Activated T-cell treated with anti-CD3 and anti-CD28 coated beads, Interleukin-2, amount 50 U/mL, for 72 hours (primary cell): ENCODE data around the gene KCTD3. TPM values are rescaled to one million over a fixed set of nuclear protein-coding genes. Genes with fewer than 3 reads are reported as not detected.

Experiments
- ATAC-seq, 2 donors: fragments of 150-1000 bp; cut with Tn5 transposase; replicated peaks in 1 of 2; 2 replicates each; pipeline ENCODE4 v1.10.0; 2021; ENCODE audit warnings: moderate library complexity in 2 of 2, mild to moderate bottlenecking in 1 of 2
- DNase-seq, 2 donors: peaks; one replicate each; pipeline ENCODE4 v3.0.0; 2021 to 2022; ENCODE audit warnings: mixed read lengths in 1 of 2
- H3K27ac Mint-ChIP-seq: one replicate; pipeline ENCODE4 v1.8.0; 2022; ENCODE audit warnings: mild to moderate bottlenecking, moderate library complexity, mixed read lengths
- H3K27me3 Mint-ChIP-seq: one replicate; pipeline ENCODE4 v1.8.0; 2022; ENCODE audit warnings: low read depth, mixed read lengths
- H3K36me3 Mint-ChIP-seq, 2 donors: one replicate each; pipeline ENCODE4 v1.8.0; 2022; ENCODE audit warnings: mixed read lengths in 2 of 2, mild to moderate bottlenecking in 1 of 2; ENCODE audit not compliant: insufficient read depth in 2 of 2
- H3K4me1 Mint-ChIP-seq: one replicate; pipeline ENCODE4 v1.8.0; 2022; ENCODE audit warnings: low read depth, mixed read lengths
- H3K4me3 Mint-ChIP-seq, 2 donors: one replicate each; pipeline ENCODE4 v1.8.0; 2022; ENCODE audit warnings: mild to moderate bottlenecking in 2 of 2, mixed read lengths in 2 of 2, moderate library complexity in 2 of 2
- H3K9me3 Mint-ChIP-seq, 2 donors: one replicate each; pipeline ENCODE4 v1.8.0; 2022; ENCODE audit warnings: mixed read lengths in 2 of 2
- total RNA-seq, 2 donors: library from RNA; stranded (reverse); gene quantifications; one replicate each; pipeline ENCODE4 v1.2.3, GENCODE V29; 2022

Gene KCTD3
- total RNA-seq, 2 donors from 2014 or later: 4.5 to 4.7 TPM

DNA sequence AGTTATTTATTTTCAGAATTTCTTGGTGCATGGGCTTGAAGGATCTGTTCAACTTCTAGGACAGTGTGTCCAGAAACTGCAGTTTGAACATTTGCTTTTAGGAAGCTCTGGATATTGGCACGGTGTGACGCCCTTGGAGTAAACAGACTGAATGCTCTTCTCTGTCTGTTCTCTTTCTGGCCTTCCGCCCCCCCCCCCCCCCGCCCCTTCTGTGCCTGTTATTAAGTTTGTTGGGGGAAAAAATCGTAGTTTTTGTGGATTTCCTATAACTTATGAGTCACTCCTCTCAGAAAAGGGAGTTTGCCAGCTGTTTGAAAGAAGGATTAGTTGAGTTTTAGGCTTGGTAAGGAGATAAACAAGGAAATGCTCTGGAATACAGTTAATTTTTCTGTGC, 1.2 kb downstream of the KCTD3 start:
- no peak for DNase-seq
- H3K4me1 Mint-ChIP-seq: peaks cover 26% of the 10 kb centered on the region
- peaks cover 1 to 3% of the 10 kb centered on the region in 2 donors for H3K36me3 Mint-ChIP-seq
- no peaks in the 10 kb centered on the region for H3K9me3 Mint-ChIP-seq
- peak overlapping the region; percentile 24 for H3K27ac Mint-ChIP-seq
- no peaks in the 10 kb centered on the region for H3K27me3 Mint-ChIP-seq
- ATAC-seq: no peak
- peak overlapping the region; percentile 86 to 93 for H3K4me3 Mint-ChIP-seq

DNA sequence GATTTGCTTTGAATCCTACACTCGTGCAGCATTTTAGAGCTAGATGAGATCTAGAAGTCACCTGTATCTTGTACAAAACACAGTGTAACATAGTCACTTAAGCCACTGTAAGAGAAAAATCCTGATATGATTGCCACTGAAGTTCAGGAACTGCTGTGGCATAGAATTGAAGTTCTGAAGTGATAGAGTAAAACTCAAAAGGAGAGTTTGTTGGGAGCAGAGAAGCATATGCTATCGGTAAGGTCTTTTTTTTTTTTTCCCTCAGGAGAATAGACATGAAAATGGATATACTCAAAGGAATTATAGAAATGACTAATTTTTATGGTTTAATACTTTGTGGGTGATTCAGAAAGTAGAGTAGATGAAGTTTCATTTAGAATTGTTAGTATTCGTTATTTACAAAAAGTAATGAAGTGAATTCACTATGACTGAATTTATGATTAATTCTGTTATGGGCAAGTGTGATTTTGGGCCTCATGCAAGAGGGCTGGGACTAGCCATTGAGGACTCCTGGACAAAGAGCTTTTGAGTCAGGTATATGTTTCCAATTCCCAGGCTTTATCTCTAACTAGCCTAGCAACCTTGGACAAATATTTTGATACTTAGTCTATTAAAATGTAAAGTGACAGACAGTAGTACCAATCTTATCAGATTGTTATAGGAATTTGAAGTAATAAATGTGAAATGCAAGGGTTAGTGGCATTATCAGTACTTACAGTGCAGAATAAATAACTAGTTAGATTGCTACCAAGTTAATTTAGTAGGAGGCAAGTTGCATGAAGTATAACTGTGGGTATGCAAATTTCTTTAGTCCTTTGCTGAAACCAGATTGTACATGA, 3.1 kb downstream of the KCTD3 start:
- no peak overlapping the region for H3K27ac Mint-ChIP-seq
- DNase-seq: no peak
- no peaks in the 10 kb centered on the region for H3K9me3 Mint-ChIP-seq
- ATAC-seq: peak in 1 of 2 donors; percentile 25
- H3K4me1 Mint-ChIP-seq: peaks cover 26% of the 10 kb centered on the region
- no peaks in the 10 kb centered on the region for H3K27me3 Mint-ChIP-seq
- H3K4me3 Mint-ChIP-seq: peak overlapping the region; percentile 13 to 18
- H3K36me3 Mint-ChIP-seq: peaks cover 1 to 3% of the 10 kb centered on the region in 2 donors

DNA sequence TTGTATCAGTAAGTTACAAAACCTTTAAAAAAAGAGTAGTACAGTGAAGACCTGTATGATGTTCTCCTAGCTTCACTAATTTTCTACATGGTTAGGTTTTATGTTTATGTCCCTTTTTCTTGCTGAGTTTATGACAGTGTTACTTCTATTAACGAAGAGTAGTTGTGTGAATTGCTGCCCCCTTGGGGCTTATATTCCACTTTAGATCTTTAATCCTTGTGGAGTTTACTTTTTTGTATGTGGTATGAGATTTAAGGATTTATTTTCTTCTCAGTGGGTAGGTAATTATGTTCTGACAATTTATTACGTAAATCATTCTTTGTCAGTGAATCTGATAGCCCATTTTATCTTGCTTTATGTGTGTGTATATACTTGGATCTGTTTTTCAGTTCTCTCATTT, 14.8 kb downstream of the KCTD3 start:
- no peak overlapping the region for H3K27ac Mint-ChIP-seq
- H3K4me3 Mint-ChIP-seq: no peak overlapping the region

DNA sequence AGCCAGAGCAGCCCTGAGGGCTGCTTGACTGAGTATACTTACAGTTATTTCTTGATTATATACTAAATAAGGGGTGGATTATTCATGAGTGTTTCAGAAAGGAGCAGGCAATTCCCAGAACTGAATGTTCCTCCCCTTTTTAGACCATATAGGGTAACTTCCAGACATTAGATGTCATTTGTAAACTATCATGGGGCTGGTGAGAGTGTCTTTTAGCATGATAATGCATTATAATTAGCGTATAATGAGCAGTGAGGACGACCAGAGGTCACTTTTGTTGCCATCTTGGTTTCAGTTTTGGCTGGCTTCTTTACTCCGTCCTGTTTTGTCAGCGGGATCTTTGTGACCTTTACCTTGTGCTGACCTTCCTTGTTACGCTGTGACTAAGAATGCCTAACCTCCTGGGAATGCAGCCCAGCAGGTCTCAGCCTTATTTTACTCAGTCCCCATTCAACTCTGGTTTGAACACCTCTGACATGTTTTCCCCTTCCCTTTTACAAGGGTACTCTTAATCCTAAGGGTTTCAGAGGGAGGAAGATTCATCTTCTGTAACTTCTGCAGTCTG, 16.2 kb downstream of the KCTD3 start:
- Mint-ChIP-seq H3K27me3 (no peaks in the 10 kb centered on the region), H3K9me3 (peaks cover 2 to 3% of the 10 kb centered on the region in 2 donors), H3K36me3 (peaks cover 4 to 6% of the 10 kb centered on the region in 2 donors), H3K27ac (no peak overlapping the region), H3K4me1 (no peaks in the 10 kb centered on the region), H3K4me3 (no peak overlapping the region)
- DNase-seq (no peak), ATAC-seq (no peak)

More for the DNA sequence above, 14.8 kb downstream of the KCTD3 start:
- ATAC-seq (no peak), DNase-seq (no peak)
- Mint-ChIP-seq H3K4me1 (no peaks in the 10 kb centered on the region), H3K27me3 (no peaks in the 10 kb centered on the region), H3K36me3 (peaks cover 4 to 6% of the 10 kb centered on the region in 2 donors), H3K9me3 (peaks cover 2 to 3% of the 10 kb centered on the region in 2 donors)

DNA sequence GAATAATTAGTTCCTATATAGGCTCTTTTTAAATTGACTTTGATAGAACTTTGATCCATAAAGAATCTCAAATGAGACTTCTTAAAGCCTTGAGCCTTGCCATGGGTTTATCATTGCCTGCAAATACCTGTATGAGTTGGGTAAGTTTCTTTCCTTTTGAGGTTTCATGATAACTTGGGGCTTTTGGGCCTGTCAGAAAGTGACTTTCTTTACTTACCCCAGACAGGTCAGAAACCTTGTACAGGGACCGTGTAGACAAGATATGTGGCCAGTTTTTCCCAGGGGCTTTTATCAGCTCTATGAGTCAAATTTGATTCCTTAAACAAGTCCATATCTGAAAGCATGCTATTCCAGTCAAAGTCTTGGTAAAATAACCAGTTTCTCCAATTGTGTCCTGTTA, 17.3 kb downstream of the KCTD3 start:
- H3K4me3 Mint-ChIP-seq: no peak overlapping the region
- H3K27ac Mint-ChIP-seq: no peak overlapping the region
- H3K9me3 Mint-ChIP-seq: peaks cover 2 to 3% of the 10 kb centered on the region in 2 donors
- no peaks in the 10 kb centered on the region for H3K4me1 Mint-ChIP-seq
- peaks cover 4 to 6% of the 10 kb centered on the region in 2 donors for H3K36me3 Mint-ChIP-seq
- no peak for ATAC-seq
- no peak for DNase-seq
- no peaks in the 10 kb centered on the region for H3K27me3 Mint-ChIP-seq

DNA sequence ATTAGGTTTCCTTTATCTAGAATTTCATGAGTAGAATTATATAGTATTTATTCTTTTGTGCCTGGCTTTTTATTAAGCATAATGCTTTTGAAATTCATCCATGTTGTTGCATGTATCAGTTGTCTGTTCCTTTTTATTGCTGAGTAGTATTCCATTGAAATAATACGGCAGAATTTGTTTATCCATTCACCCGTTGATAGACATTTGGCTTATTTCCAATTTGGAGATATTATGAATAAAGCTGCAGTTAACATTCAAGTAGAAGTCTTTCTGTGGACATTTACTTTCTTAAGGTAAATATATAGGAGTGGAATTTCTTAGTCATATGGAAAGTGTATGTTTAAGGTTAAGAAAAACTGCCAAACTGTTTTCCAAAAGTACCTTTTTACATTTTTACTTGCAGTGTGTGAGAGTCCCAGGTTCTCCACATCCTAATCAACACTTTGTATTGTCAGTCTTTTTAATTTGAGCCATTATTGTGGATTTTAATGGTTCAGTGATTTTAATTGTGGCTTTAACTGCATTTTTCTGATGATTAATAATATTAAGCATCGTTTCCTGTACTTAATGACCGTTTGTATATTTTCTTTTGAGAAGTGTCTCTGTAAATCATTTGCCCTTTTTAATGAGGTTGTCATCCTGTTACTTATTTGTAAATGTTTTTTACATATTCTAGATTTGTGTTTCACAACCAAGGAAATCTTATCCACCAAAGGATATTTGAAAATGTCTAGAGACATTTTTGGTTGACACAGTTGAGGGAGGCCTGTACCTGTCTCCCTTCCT, 22.7 kb downstream of the KCTD3 start:
- H3K27ac Mint-ChIP-seq: no peak overlapping the region
- no peak for DNase-seq

DNA sequence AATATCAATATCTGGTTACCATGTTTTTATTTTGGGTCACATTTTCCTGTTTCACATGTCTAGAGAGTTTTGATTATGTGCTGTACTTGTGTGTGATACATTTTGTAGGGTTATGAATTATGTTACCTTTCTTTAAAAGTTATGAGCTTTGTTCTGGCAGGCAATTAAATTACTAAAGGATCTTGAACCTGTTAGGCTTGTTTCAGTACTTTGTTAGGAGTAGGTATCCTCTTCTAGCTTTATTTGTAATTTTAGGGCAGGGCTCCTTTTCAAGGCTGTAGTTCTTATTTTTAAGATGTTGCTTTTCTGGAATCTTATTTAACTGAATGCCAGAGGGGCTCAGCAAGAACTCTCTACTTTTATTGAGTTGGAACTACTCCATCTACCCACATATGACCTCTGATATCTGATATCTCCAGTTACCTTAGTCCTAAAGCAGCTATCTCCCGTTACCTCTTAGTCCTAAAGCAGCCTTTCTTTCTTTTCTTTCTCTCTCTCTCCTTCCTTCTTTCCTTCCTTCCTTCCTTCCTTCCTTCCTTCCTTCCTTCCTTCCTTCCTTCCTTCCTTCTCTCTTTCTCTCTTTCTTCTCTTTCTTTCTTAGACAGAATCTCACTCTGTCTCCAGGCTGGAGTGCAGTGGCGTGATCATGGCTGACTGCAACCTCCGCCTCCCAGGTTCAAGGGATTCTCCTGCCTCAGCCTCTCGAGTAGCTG, 23.8 kb downstream of the KCTD3 start:
- H3K27me3 Mint-ChIP-seq: no peaks in the 10 kb centered on the region
- H3K4me3 Mint-ChIP-seq: no peak overlapping the region
- peaks cover 2 to 3% of the 10 kb centered on the region in 2 donors for H3K9me3 Mint-ChIP-seq
- ATAC-seq (no peak), DNase-seq (no peak)
- H3K36me3 Mint-ChIP-seq: peaks cover 1 to 2% of the 10 kb centered on the region in 2 donors
- no peaks in the 10 kb centered on the region for H3K4me1 Mint-ChIP-seq
- H3K27ac Mint-ChIP-seq: no peak overlapping the region

More for the DNA sequence above, 22.7 kb downstream of the KCTD3 start:
- H3K9me3 Mint-ChIP-seq: peaks cover 2 to 3% of the 10 kb centered on the region in 2 donors
- H3K36me3 Mint-ChIP-seq: peaks cover 2 to 3% of the 10 kb centered on the region in 2 donors
- no peak for ATAC-seq
- no peaks in the 10 kb centered on the region for H3K27me3 Mint-ChIP-seq
- H3K4me1 Mint-ChIP-seq: no peaks in the 10 kb centered on the region
- H3K4me3 Mint-ChIP-seq: no peak overlapping the region

DNA sequence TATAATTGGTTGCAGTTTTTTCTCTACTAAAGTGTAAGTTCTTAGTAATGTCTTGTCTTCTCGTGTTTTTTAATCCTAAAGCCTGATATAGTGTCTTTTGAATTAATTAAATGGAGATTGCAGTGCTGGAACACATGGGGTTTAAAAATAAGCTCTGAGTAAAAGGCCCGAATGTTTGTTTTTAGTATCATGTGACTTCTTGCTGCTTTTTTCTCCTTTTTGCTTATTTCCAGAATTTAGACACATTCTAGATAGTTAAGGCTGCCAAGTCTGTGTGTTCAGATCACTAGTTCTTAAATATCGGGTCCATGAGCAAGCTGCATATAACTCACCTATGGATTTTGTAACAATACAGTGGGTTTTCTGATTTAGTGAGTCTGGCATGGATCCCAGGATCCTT, 27.5 kb downstream of the KCTD3 start:
- Mint-ChIP-seq H3K4me1 (no peaks in the 10 kb centered on the region), H3K9me3 (peaks cover 0 to 2% of the 10 kb centered on the region in 2 donors), H3K27me3 (no peaks in the 10 kb centered on the region), H3K36me3 (peaks cover 1% of the 10 kb centered on the region in 2 donors), H3K4me3 (no peak overlapping the region), H3K27ac (no peak overlapping the region)
- DNase-seq: no peak
- no peak for ATAC-seq

DNA sequence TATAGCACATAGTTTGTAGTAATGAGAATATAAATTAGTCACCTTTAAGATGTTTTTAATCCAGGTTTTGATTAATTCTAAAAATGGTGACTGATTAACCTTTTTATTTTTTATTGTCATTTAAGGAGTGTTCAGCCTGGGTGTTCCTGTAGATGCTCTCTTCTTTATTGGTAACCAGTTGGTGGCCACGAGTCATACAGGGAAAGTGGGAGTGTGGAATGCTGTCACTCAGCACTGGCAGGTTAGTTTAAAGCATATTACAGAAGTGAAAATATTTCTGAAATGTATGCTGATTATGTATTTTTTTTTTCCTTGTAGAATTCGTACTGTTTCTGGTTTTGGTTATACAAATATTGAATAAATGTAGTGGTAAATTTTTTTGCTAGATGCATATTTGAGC, 28.1 kb downstream of the KCTD3 start:
- Mint-ChIP-seq H3K4me1 (no peaks in the 10 kb centered on the region), H3K36me3 (peaks cover 1% of the 10 kb centered on the region in 2 donors), H3K4me3 (no peak overlapping the region), H3K27me3 (no peaks in the 10 kb centered on the region), H3K9me3 (peaks cover 0 to 2% of the 10 kb centered on the region in 2 donors), H3K27ac (no peak overlapping the region)
- ATAC-seq (no peak), DNase-seq (no peak)

DNA sequence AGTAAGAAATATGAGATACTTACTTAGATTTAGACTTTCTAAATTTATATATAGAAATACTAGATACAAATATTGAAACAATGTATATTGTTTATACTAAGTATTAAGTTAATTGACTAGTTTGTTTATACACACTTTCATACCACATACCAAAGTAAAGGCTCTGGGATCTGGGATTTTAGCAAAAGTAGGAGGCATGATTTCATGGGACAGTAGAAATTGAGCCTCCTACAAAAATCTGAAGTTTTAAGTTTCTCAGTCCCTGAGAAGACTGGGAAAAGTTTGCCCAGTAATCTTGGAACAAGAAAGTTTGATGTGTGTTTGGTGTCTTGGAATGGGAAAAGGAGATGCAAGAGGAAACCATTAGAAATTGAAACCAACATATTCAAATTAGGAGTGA, 30.9 kb downstream of the KCTD3 start:
- Mint-ChIP-seq H3K27ac (no peak overlapping the region), H3K4me3 (no peak overlapping the region), H3K27me3 (no peaks in the 10 kb centered on the region), H3K36me3 (peaks cover 0 to 1% of the 10 kb centered on the region in 2 donors), H3K9me3 (no peaks in the 10 kb centered on the region), H3K4me1 (no peaks in the 10 kb centered on the region)
- DNase-seq (no peak), ATAC-seq (no peak)

DNA sequence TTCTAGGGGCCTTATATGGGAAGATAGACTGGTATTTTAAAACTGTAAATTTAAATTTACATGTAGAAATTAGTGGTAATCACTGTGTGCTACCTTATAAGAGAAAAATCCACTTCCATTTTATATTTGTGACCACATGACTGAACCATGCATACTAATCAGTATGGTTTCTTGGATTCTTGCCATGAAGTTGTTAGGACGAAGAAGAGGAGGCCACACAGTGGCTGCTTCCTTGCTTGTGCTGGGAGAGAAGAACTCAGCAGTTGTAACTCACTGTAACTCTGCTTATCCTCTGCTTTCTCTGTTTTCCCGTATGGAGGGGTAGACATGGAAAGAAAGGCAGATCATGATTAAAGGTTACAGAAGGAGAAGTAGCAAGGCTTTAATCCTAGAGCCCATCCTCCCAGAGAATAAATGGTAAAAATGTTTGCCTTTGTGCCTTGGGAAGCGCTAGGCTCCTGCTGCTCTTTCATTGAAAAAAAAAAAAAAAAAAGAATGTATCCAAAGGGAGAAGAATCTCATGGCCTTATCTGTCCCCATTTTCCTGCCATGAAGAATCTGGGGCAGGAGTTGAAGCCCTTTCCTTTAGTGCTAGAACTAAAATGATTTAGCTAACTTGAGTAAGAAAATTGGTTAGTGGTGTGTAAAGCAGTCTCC, 32.4 kb downstream of the KCTD3 start:
- H3K9me3 Mint-ChIP-seq: no peaks in the 10 kb centered on the region
- DNase-seq (no peak), ATAC-seq (no peak)
- H3K27ac Mint-ChIP-seq: no peak overlapping the region
- H3K36me3 Mint-ChIP-seq: peaks cover 1 to 2% of the 10 kb centered on the region in 2 donors
- H3K4me3 Mint-ChIP-seq: no peak overlapping the region
- no peaks in the 10 kb centered on the region for H3K27me3 Mint-ChIP-seq
- no peaks in the 10 kb centered on the region for H3K4me1 Mint-ChIP-seq

DNA sequence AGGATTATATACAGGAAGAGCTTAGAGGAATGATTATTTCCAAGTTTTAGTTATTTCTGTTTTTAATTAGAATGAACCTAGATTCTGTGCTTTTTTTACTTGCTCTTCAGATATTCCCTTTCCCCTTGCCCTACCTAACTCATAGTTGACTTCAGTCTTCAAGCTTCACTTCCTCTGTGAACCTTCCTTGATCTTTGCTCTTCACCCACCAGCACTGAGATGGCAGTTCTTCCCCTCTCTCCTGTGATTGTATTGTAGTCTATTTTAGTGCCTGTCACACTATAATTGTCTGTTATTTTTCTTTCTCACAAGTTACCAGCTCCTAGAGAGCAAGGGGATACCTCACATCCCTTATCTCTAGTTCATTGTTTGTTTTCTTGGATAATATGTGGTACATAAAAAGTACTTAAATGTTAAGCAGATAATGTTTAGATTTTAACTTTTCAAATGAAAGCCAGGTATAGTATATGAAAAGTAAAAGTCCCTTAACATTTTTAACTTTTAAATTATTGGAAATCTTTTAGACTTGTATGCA, 33.2 kb downstream of the KCTD3 start:
- Mint-ChIP-seq H3K36me3 (peaks cover 1 to 2% of the 10 kb centered on the region in 2 donors), H3K27me3 (no peaks in the 10 kb centered on the region), H3K4me3 (no peak overlapping the region), H3K27ac (peak overlapping the region; percentile 49), H3K9me3 (no peaks in the 10 kb centered on the region), H3K4me1 (no peaks in the 10 kb centered on the region)
- DNase-seq (no peak), ATAC-seq (no peak)
